Neural cell (in vitro differentiated cells): ENCODE measurements around the gene C12orf42.

ENCODE experiments used
- CTCF ChIP-seq: fragments of 450-650 bp; IDR thresholded peaks from 2 replicates; pipeline ENCODE4 v1.5.1; 2014; ENCODE audit warnings: antibody characterized with exemption, mild to moderate bottlenecking, moderate library complexity; ENCODE audit not compliant: poor library complexity, severe bottlenecking
- EP300 ChIP-seq: fragments of 450-650 bp; conservative IDR thresholded peaks from 2 replicates; pipeline ENCODE4 v1.6.1; 2014; ENCODE audit warnings: antibody characterized with exemption, mild to moderate bottlenecking, moderate library complexity; ENCODE audit not compliant: poor library complexity, severe bottlenecking
- EZH2 ChIP-seq: fragments of 200-600, 300-800 bp; shearing (Covaris generic), sonication (generic); IDR thresholded peaks from 2 replicates; pipeline ENCODE4 v1.6.1; 2014; ENCODE audit warnings: antibody characterized with exemption, low read length, borderline replicate concordance, mild to moderate bottlenecking; ENCODE audit not compliant: insufficient read depth, poor library complexity, severe bottlenecking
- POLR2AphosphoS5 ChIP-seq: IDR thresholded peaks from 2 replicates; pipeline ENCODE4 v1.6.1; 2012
- RAD21 ChIP-seq: fragments of 450-650 bp; conservative IDR thresholded peaks from 2 replicates; pipeline ENCODE4 v1.6.1; 2014; ENCODE audit warnings: antibody characterized with exemption, mild to moderate bottlenecking, moderate library complexity
- REST ChIP-seq: IDR thresholded peaks from 2 replicates; pipeline ENCODE4 v1.6.1; 2012; ENCODE audit warnings: borderline replicate concordance
- SMC3 ChIP-seq: fragments of 450-650 bp; conservative IDR thresholded peaks from 2 replicates; pipeline ENCODE4 v1.6.1; 2014; ENCODE audit warnings: antibody characterized with exemption, mild to moderate bottlenecking, moderate library complexity; ENCODE audit not compliant: poor library complexity
- TAF1 ChIP-seq: IDR thresholded peaks from 2 replicates; pipeline ENCODE4 v1.6.1; 2012; ENCODE audit warnings: low read depth

GRCh38 chr12:103369929-103370328 lies 125.8 kb downstream of the C12orf42 start:
- no peak for TF ChIP-seq CTCF
- TF ChIP-seq RAD21: no peak
- no peak for TF ChIP-seq EP300
- no peak for TF ChIP-seq POLR2AphosphoS5
- TF ChIP-seq EZH2: no peak
- TF ChIP-seq SMC3: no peak
- TF ChIP-seq TAF1: no peak
- no peak for TF ChIP-seq REST
